HL-60 (cell line): ENCODE data around the gene SLC44A5.

Source experiments
- DNase-seq, 2 experiments: peaks; one replicate each; pipeline ENCODE4 v3.0.0-alpha.2; 2010 to 2020; ENCODE audit warnings: low read depth in 1 of 2, low spot score in 1 of 2
- H3K27ac ChIP-seq: fragments of 250-450 bp; sonication (Bioruptor Pico); replicated peaks from 2 replicates; pipeline ENCODE4 v1.5.1; 2020; ENCODE audit warnings: mild to moderate bottlenecking, moderate library complexity
- H3K27me3 ChIP-seq: fragments of 250-450 bp; sonication (Bioruptor Pico); 2 replicates; pipeline ENCODE4 v1.5.1; 2021; ENCODE audit warnings: mild to moderate bottlenecking, moderate library complexity; ENCODE audit not compliant: insufficient read depth, poor library complexity, severe bottlenecking
- H3K4me3 ChIP-seq: replicated peaks from 2 replicates; pipeline ENCODE4 v1.5.1; 2011; ENCODE audit warnings: mild to moderate bottlenecking, control low read depth, low read length; ENCODE audit not compliant: insufficient read depth
- CTCF ChIP-seq: IDR thresholded peaks from one replicate; pipeline ENCODE4 v1.5.1; 2011; ENCODE audit warnings: low read length, control low read depth, inconsistent platforms; ENCODE audit not compliant: insufficient read depth
- GABPA ChIP-seq: IDR thresholded peaks from 2 replicates; pipeline ENCODE4 v1.6.1; 2012; ENCODE audit warnings: low read depth
- POLR2AphosphoS5 ChIP-seq: IDR thresholded peaks from 2 replicates; pipeline ENCODE4 v1.6.1; 2012; ENCODE audit warnings: low read depth
- REST ChIP-seq: IDR thresholded peaks from 2 replicates; pipeline ENCODE4 v1.6.1; 2012; ENCODE audit warnings: low read depth; ENCODE audit not compliant: insufficient replicate concordance
- SPI1 ChIP-seq: IDR thresholded peaks from 2 replicates; pipeline ENCODE4 v1.6.1; 2012; ENCODE audit warnings: low read depth, mild to moderate bottlenecking, borderline replicate concordance

SLC44A5 gene

GRCh38 chr1:75444220-75444619 lies 166.7 kb downstream of the SLC44A5 start:
- Histone ChIP-seq H3K27me3 (no peaks in the 10 kb centered on the region), H3K27ac (no peak overlapping the region), H3K4me3 (no peak overlapping the region)
- DNase-seq = no peak
- TF ChIP-seq GABPA (no peak), CTCF (no peak), REST (no peak), SPI1 (no peak), POLR2AphosphoS5 (no peak)

GRCh38 chr1:75440274-75440673 lies 170.6 kb downstream of the SLC44A5 start:
- no peak overlapping the region for H3K4me3 ChIP-seq
- no peak for TF ChIP-seq SPI1
- TF ChIP-seq CTCF = no peak
- no peak for TF ChIP-seq POLR2AphosphoS5
- no peak for TF ChIP-seq REST
- TF ChIP-seq GABPA = no peak
- no peaks in the 10 kb centered on the region for H3K27me3 ChIP-seq
- H3K27ac ChIP-seq = no peak overlapping the region
- no peak for DNase-seq

- Histone ChIP-seq H3K27me3 (no peaks in the 10 kb centered on the region), H3K27ac (no peak overlapping the region), H3K4me3 (no peak overlapping the region)
- no peak for DNase-seq
- no peak for TF ChIP-seq REST
- TF ChIP-seq SPI1 = peak; percentile 79
- TF ChIP-seq GABPA = no peak
- no peak for TF ChIP-seq CTCF
Measured at GRCh38 chr1:75438355-75438754, 172.6 kb downstream of the SLC44A5 start.
